ENCODE measurements around the gene LAMA5. TPM values are rescaled to one million over a fixed set of nuclear protein-coding genes. Genes with fewer than 3 reads are reported as not detected.

The LAMA5 gene
- total RNA-seq, 2 experiments from 2014 or later: 53.3 to 162 TPM

DNA sequence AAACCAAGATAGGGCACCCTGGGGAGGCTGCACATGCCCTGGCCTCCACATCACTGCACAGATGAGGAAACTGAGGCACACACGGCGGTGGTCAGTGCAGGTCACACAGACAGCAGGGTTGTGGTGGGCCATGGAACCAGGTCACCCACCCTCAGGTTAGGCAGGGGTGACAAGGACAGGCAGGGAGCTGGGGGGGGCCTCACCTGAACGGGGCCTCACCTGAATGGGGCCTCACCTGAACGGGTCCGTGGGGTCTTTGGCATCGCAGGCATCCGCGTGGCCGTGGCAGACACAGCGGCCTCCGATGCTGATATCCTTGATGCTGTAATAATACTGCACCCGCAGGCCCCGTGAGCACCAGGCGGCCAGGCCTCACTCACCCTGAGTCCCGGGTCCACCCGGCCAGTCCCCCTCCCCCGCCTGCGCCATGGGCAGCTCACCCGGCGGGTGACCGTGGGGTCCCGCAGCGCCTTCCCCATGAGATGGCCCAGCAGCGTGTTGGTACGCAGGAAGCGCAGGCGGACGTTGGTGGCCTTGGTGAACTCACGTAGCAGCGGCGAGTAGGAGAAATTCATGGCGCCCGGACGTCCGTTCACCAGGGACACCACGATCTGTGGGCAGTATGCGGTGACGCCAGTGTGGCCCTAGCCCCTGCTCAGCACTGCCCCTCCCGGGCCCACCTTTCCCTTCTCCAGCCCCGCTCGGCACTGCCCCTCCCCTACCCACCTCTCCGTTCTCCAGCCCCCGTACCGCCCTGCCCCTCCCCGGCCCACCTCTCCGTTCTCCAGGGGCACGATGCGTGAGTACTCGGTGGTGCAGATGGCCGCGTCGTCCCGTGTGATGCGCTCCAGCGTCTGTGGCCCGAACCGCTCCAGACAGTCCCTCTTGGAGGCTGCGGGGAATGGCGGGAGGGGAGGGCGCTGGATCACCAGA, 15.4 kb downstream of the LAMA5 start:
- no peak overlapping the region for H2AFZ ChIP-seq (ENCODE audit: low read length)
- no peak overlapping the region for H3K27ac ChIP-seq (ENCODE audit: low read depth, low read length, poor library complexity, severe bottlenecking)
- H3K4me1 ChIP-seq (ENCODE audit: insufficient read depth, low read length, poor library complexity, severe bottlenecking): peaks cover 17% of the 10 kb centered on the region
- no peaks in the 10 kb centered on the region for H3K9me2 ChIP-seq (ENCODE audit: insufficient read depth, low read length)
- peaks cover 19% of the 10 kb centered on the region for H3K36me3 ChIP-seq (ENCODE audit: insufficient read depth, low read length)
- POLR2A ChIA-PET: no interaction called here
- BruUV-seq (replicated peaks): no TSS peak
- H3K4me2 ChIP-seq (ENCODE audit: low read length): no peak overlapping the region
- intact Hi-C loops (cut with micrococcal nuclease; ENCODE audit: unreplicated experiment): no loop called here
- no peak for DNase-seq (ENCODE audit: low spot score)
- no peak for TF ChIP-seq EZH2phosphoT487 (IDR thresholded peaks at IDR 0.05; ENCODE audit: borderline replicate concordance, low read depth, low read length)
- TF ChIP-seq, protein P1, sequence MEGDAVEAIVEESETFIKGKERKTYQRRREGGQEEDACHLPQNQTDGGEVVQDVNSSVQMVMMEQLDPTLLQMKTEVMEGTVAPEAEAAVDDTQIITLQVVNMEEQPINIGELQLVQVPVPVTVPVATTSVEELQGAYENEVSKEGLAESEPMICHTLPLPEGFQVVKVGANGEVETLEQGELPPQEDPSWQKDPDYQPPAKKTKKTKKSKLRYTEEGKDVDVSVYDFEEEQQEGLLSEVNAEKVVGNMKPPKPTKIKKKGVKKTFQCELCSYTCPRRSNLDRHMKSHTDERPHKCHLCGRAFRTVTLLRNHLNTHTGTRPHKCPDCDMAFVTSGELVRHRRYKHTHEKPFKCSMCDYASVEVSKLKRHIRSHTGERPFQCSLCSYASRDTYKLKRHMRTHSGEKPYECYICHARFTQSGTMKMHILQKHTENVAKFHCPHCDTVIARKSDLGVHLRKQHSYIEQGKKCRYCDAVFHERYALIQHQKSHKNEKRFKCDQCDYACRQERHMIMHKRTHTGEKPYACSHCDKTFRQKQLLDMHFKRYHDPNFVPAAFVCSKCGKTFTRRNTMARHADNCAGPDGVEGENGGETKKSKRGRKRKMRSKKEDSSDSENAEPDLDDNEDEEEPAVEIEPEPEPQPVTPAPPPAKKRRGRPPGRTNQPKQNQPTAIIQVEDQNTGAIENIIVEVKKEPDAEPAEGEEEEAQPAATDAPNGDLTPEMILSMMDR (conservative IDR thresholded peaks at IDR 0.05; ENCODE audit: low read length): no peak
- H3K79me2 ChIP-seq (ENCODE audit: insufficient read depth, low read depth, low read length): no peaks in the 10 kb centered on the region
- H3K9me3 ChIP-seq (ENCODE audit: low read length): no peaks in the 10 kb centered on the region
- no peaks in the 10 kb centered on the region for H4K20me1 ChIP-seq (ENCODE audit: insufficient read depth, low read length)
- no peak overlapping the region for H3K4me3 ChIP-seq (ENCODE audit: low read depth, low read length, poor library complexity, severe bottlenecking)
- CTCF ChIA-PET (ENCODE audit: unreplicated experiment): no interaction called here

DNA sequence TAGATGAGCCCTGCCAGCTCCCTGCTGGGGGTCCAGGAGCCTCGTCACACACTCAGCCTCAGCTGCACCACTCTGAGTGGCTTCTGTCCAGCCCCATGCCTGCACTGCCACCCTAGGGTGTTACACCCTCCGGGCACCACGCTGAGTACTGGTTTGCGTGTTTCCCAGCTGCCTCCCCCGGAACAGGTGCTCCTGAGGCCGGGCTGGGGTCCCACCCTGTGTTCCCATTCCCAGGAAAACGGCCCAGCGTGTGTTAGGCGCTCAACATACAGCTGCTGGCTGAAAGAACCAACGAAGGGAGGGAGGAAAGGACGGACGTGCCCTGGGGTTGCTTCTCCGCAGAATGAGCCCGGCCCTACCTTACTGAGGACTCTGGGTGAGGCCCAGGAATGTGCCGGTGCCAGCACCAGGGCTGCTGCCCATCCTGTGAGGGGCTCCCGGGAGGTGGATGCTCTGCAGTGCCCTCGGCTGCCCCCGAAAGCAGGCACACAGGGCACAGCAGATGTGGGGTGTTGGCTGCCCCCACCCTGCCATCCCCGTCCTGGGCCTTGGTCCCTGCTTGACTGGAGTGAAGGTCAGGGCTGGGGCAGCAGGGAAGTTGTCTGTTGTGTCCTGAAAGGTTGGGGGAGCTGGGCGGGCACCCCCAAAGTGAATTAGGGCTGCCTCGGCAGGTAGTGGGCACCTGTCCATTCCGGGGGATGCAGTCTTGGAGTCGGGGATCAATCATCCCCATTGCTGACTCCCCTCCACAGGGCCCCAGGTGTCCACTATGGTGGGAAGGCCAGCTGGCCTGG, 16.3 kb downstream of the LAMA5 start:
- Histone ChIP-seq H3K4me3 (ENCODE audit: low read depth, low read length, poor library complexity, severe bottlenecking) (no peak overlapping the region), H3K9me3 (ENCODE audit: low read length) (no peaks in the 10 kb centered on the region), H3K4me2 (ENCODE audit: low read length) (no peak overlapping the region), H3K4me1 (ENCODE audit: insufficient read depth, low read length, poor library complexity, severe bottlenecking) (peaks cover 9% of the 10 kb centered on the region), H3K79me2 (ENCODE audit: insufficient read depth, low read depth, low read length) (no peaks in the 10 kb centered on the region), H3K9me2 (ENCODE audit: insufficient read depth, low read length) (no peaks in the 10 kb centered on the region), H4K20me1 (ENCODE audit: insufficient read depth, low read length) (no peaks in the 10 kb centered on the region), H3K36me3 (ENCODE audit: insufficient read depth, low read length) (peaks cover 22% of the 10 kb centered on the region), H2AFZ (ENCODE audit: low read length) (no peak overlapping the region), H3K27ac (ENCODE audit: low read depth, low read length, poor library complexity, severe bottlenecking) (no peak overlapping the region)
- POLR2A ChIA-PET: no interaction called here
- no peak for DNase-seq (ENCODE audit: low spot score)
- no peak for TF ChIP-seq EZH2phosphoT487 (IDR thresholded peaks at IDR 0.05; ENCODE audit: borderline replicate concordance, low read depth, low read length)
- TF ChIP-seq, protein P1 (conservative IDR thresholded peaks at IDR 0.05; ENCODE audit: low read length): no peak
- CTCF ChIA-PET (ENCODE audit: unreplicated experiment): no interaction called here
- intact Hi-C loops (cut with micrococcal nuclease; ENCODE audit: unreplicated experiment): no loop called here
- no TSS peak for BruUV-seq (replicated peaks)

Data from OCI-LY7 (cell line).